Activated T-helper 17 cell treated with anti-CD3 and anti-CD28 coated beads, Interleukin-2, amount 50 U/mL, for 72 hours (primary cell): ENCODE results near the gene KRTCAP3. TPM values are rescaled to one million over a fixed set of nuclear protein-coding genes. Genes with fewer than 3 reads are reported as not detected.
"Not testable (repeated sequence)": the region's sequence is repeated elsewhere in the genome, so short reads cannot be mapped to it uniquely, and the experiment has no call there.

Experiments
- ATAC-seq: fragments of 150-1000 bp; cut with Tn5 transposase; replicated peaks from 2 replicates; pipeline ENCODE4 v1.10.0; 2021; ENCODE audit warnings: mild to moderate bottlenecking, moderate library complexity
- H3K27ac Mint-ChIP-seq: one replicate; pipeline ENCODE4 v1.8.0; 2022; ENCODE audit warnings: mixed read lengths
- H3K27me3 Mint-ChIP-seq: one replicate; pipeline ENCODE4 v1.8.0; 2022; ENCODE audit warnings: mixed read lengths
- H3K36me3 Mint-ChIP-seq: one replicate; pipeline ENCODE4 v1.8.0; 2022; ENCODE audit warnings: low read depth, mild to moderate bottlenecking, mixed read lengths
- H3K4me1 Mint-ChIP-seq: one replicate; pipeline ENCODE4 v1.8.0; 2022; ENCODE audit warnings: mixed read lengths
- H3K4me3 Mint-ChIP-seq: one replicate; pipeline ENCODE4 v1.8.0; 2022; ENCODE audit warnings: mild to moderate bottlenecking, mixed read lengths
- H3K9me3 Mint-ChIP-seq: one replicate; pipeline ENCODE4 v1.8.0; 2022; ENCODE audit warnings: mixed read lengths
- total RNA-seq, 2 donors: library from RNA; stranded (reverse); gene quantifications; one replicate each; pipeline ENCODE4 v1.2.3, GENCODE V29; 2022

The KRTCAP3 gene
- total RNA-seq, 2 donors from 2014 or later, result 2.6 to 5.0 TPM

DNA sequence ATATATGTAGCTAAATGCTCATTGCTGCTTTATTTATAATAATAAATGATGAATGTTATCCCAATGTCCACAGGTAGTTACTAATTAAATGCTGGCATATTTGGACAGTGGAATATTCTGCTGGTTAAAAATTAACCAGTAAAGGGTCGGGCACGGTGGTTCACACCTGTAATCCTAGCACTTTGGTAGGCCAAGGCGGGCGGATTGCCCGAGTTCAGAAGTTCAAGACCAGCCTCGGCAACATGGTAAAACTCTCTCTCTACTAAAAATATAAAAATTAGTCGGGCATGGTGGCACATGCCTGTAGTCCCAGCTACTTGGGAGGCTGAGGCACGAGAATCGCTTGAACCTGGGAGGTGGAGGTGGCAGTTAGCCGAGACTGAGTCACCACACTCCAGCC is 17.1 kb upstream of the KRTCAP3 start:
- not testable (repeated sequence) for H3K9me3 Mint-ChIP-seq, H3K27me3 Mint-ChIP-seq, H3K4me3 Mint-ChIP-seq, H3K27ac Mint-ChIP-seq, ATAC-seq, H3K4me1 Mint-ChIP-seq
- H3K36me3 Mint-ChIP-seq, result peaks cover 17% of the 10 kb centered on the region

DNA sequence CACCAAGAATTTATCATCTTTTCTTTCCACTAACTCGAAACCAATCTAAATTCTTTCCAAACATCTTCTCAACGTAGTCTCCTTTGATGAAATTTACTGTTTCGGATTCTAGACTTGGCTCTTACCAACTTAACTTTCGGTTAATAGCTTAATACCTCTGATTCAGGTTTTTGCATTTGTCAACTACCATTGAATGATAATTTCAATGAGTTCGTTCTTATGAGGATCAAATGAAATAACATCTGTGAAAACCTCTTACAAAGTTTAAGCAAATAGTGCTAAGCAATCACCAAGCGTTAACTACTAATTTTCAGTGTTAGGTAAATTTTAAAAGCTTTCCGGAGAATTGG is 14.3 kb upstream of the KRTCAP3 start:
- Mint-ChIP-seq H3K27ac (peak overlapping the region; percentile 98), H3K36me3 (peaks cover 38% of the 10 kb centered on the region), H3K4me1 (peaks cover 18% of the 10 kb centered on the region), H3K27me3 (no peaks in the 10 kb centered on the region), H3K4me3 (peak overlapping the region; percentile 98), H3K9me3 (no peaks in the 10 kb centered on the region)
- ATAC-seq, result no peak

DNA sequence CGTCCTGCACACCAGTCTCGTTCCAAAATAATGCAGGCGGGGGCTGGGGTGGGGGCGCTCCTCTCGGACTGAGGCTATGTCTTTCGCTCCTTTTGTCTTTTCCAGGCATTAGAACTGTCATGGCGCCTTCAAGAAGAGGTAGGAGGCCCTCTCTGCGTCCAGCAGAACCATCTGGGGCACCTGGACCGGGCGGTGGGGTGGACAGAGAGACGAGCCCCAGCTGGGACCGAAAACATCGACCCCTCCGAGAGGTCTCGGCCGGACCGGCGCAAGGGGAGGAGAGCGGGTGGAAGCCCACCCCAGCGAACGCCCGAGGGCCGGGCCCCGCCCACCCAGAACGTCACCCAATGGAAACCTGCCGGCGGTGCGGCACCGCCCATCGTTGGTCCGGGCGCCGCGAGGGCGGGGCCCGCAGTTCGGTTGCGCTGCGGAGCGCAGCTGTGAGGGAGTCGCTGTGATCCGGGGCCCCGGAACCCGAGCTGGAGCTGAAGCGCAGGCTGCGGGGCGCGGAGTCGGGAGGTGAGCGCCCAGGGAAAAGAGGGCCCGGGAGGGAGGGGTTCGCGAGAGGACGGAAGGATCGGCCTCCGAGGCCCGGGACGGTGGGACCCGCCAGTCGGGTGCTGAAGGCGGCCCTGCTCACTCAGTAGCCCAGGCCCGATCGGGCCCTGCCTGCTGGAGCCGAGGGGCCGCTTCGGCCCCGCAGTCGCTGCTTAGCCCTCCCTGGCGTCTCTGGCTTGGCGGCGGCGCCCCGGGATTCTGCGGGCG is 13.8 kb upstream of the KRTCAP3 start, which contains the start of gene NRBP1:
Gene NRBP1, plus strand, starts transcription at position 419 of the 765 bp plus-strand sequence. CDS start 4,643 bp downstream, outside the sequence.
- Mint-ChIP-seq H3K27me3 (no peaks in the 10 kb centered on the region), H3K36me3 (peaks cover 44% of the 10 kb centered on the region), H3K4me1 (peaks cover 18% of the 10 kb centered on the region), H3K27ac (peak within 1 kb of the TSS; percentile 98), H3K9me3 (no peaks in the 10 kb centered on the region), H3K4me3 (peak within 1 kb of the TSS; percentile 98)
- ATAC-seq, result peak; percentile 89

DNA sequence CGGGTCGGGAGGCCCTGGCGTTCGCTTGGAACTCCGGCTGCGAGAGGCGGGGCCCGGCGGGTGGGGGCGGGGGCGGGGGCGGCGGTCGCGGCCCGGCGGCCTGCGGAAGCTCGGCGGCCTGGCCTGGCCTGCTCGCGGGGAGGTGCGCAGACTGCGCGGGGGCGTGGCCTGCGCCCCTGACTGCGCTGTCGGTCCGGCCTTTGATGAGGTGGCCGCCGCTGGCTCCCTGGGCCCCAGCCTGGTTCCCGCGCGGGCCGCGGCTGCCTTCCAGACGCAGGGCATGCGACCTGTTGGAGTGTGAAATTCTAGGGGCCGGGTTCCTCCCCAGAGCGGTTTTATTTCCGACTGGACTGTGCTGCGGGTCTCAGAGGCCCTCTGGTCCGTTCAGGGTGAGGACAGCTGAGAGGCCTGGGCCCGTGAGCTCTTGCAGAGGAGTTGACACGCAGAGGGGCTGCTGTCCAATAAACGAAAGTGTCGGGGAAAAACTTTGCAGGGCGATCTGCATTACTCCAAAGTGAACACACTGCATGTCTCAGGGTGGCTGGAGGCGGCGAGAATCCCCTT is 13.1 kb upstream of the KRTCAP3 start:
- H3K4me3 Mint-ChIP-seq, result peak overlapping the region; percentile 98
- H3K27ac Mint-ChIP-seq, result peak overlapping the region; percentile 98
- H3K36me3 Mint-ChIP-seq, result peaks cover 50% of the 10 kb centered on the region
- H3K4me1 Mint-ChIP-seq, result peaks cover 18% of the 10 kb centered on the region
- H3K27me3 Mint-ChIP-seq, result no peaks in the 10 kb centered on the region
- peak; percentile 79 for ATAC-seq
- H3K9me3 Mint-ChIP-seq, result no peaks in the 10 kb centered on the region

DNA sequence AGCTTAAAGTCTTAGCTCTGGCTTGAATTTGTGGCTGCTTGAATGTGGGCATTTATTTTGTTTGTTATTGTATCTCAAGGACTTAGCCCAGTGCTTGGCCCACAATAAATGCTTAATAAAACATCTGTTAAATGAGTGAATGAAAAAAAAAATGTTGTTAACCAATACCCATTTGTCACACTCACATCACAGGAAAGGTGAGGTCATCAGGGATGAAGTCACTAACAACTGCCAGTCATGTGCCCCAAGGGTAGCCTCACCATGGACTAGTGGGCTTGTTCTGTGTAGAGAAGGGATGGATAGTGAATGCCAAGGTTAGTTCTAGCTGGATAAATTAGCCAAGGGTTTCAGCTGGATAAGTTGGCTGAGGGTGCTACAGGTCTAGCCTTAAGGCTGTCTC is 10.8 kb upstream of the KRTCAP3 start:
- no peaks in the 10 kb centered on the region for H3K9me3 Mint-ChIP-seq
- peaks cover 74% of the 10 kb centered on the region for H3K36me3 Mint-ChIP-seq
- peak overlapping the region; percentile 91 for H3K27ac Mint-ChIP-seq
- H3K4me3 Mint-ChIP-seq, result peak overlapping the region; percentile 98
- H3K4me1 Mint-ChIP-seq, result peaks cover 18% of the 10 kb centered on the region
- H3K27me3 Mint-ChIP-seq, result no peaks in the 10 kb centered on the region
- ATAC-seq, result peak; percentile 22

DNA sequence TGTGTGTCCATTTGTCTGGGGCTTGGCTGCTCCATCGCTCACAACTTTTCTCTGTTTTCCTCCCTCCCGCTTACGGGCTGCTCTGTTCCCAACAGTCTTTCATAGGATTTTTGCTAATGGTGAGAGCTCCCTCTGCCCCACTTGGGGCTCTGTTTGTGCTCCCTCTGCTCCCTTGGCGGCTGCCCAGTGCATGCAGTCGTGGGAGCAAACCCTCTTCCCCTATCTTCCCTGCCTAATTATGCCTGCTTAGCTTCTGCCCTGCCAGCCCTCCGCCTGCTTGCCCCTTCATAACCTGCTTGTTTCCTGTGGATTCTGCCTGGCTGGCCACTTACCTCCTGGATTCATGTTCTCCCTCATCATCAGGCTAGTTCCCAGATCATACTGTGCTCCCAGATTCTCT is 6.6 kb upstream of the KRTCAP3 start:
- H3K4me1 Mint-ChIP-seq, result peaks cover 6% of the 10 kb centered on the region
- H3K27me3 Mint-ChIP-seq, result no peaks in the 10 kb centered on the region
- peaks cover 95% of the 10 kb centered on the region for H3K36me3 Mint-ChIP-seq
- no peaks in the 10 kb centered on the region for H3K9me3 Mint-ChIP-seq
- peak overlapping the region; percentile 14 for H3K27ac Mint-ChIP-seq
- no peak overlapping the region for H3K4me3 Mint-ChIP-seq
- no peak for ATAC-seq

DNA sequence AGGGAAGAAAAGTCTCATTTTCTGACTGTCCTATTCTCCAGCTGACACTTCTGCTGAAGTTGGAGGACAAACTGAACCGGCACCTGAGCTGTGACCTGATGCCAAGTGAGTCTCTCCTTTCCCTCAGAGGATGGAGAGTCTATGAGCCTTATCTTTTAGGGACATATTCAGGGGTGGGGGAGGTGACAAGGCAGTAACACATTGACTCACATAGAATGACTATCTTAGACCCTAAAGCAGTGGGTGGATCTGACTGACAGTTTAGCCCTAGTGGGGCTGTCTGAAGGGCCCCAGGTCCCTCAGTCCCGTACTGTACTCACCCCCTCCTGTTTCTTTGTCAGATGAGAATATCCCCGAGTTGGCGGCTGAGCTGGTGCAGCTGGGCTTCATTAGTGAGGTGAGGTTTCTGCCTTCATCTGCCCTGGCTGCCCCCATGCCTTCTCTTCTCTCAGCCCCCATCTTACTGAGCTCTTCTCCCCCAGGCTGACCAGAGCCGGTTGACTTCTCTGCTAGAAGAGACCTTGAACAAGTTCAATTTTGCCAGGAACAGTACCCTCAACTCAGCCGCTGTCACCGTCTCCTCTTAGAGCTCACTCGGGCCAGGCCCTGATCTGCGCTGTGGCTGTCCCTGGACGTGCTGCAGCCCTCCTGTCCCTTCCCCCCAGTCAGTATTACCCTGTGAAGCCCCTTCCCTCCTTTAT is 805 bp upstream of the KRTCAP3 start:
- peak; percentile 31 for ATAC-seq
- Mint-ChIP-seq H3K4me3 (no peak overlapping the region), H3K4me1 (no peaks in the 10 kb centered on the region), H3K27ac (no peak overlapping the region), H3K9me3 (no peaks in the 10 kb centered on the region), H3K36me3 (peaks cover 71% of the 10 kb centered on the region), H3K27me3 (no peaks in the 10 kb centered on the region)

DNA sequence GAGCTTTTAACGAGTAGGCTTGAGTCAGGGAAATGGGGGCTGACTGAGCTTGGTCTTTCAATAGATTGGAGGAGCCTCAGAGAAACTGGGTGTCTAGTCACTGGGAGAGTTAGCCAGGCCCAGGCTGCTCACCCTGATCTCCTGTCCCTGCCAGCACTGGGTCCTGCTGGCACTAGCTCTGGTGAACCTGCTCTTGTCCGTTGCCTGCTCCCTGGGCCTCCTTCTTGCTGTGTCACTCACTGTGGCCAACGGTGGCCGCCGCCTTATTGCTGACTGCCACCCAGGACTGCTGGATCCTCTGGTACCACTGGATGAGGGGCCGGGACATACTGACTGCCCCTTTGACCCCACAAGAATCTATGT is 720 bp downstream of the KRTCAP3 start:
- no peak for ATAC-seq
- Mint-ChIP-seq H3K4me1 (peaks cover 4% of the 10 kb centered on the region), H3K9me3 (no peaks in the 10 kb centered on the region), H3K4me3 (no peak overlapping the region), H3K36me3 (peaks cover 56% of the 10 kb centered on the region), H3K27me3 (no peaks in the 10 kb centered on the region), H3K27ac (peak overlapping the region; percentile 14)

DNA sequence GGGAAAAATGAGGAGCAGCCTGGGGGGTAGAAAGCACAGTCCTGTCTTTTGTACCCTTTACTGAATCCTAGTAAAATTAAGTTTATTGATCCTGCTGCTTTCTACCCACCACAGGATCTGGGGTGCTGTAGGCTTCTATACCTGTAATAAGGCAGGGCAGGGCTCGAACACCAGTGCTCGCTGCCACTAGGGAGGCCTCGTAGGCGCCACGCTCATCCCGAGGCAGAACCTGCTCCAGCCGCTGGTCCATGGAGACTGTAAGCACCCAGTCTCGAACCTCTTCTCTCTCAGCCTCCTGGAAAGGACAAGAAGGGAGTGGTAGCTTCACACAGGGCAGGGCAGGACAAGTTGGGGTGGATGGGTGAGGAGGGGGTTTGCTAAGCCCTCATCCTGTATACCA is 3.0 kb downstream of the KRTCAP3 start:
- Mint-ChIP-seq H3K4me3 (no peak overlapping the region), H3K4me1 (peaks cover 4% of the 10 kb centered on the region), H3K27ac (no peak overlapping the region), H3K9me3 (no peaks in the 10 kb centered on the region), H3K36me3 (peaks cover 33% of the 10 kb centered on the region), H3K27me3 (no peaks in the 10 kb centered on the region)
- no peak for ATAC-seq

DNA sequence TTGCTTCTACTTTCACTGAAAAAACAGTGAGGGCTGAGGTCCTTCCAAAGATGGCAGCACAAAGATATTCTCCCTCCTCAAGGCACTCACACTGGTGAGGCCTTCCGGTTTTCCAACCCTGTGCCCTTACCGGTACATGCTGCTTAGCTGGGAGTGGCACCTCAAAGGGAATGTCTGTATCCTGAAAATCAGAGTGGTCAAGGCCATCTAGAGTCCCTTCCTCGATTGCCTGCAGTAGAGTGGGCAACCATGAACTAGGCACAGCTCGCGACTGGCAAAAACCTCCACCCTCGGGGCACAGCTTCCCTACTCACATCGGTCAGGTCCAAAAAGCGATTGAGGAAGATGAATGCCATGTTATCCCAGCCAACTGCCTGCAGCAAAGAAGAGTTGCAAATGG is 3.4 kb downstream of the KRTCAP3 start:
- no peak for ATAC-seq
- Mint-ChIP-seq H3K4me1 (peaks cover 4% of the 10 kb centered on the region), H3K36me3 (peaks cover 29% of the 10 kb centered on the region), H3K27ac (no peak overlapping the region), H3K9me3 (no peaks in the 10 kb centered on the region), H3K4me3 (no peak overlapping the region), H3K27me3 (no peaks in the 10 kb centered on the region)

DNA sequence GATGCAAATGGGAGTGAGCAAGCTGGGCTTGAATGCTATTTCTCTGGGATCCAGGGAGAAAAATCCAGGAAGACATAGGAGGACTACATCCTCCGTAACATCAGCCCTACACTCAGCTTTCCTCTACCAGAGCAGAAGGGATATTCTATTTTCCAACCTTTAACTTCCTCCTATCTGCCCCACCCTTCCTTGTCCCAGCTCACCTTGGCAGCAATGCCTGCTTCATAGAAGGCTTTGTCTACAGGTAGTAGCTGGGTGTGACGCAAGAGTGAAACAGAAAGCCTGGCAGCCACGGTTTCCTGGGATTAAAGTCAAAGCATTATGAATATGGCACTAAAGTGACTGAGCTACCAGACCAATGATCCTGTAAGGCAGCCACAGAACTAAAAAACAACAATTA is 3.9 kb downstream of the KRTCAP3 start:
- H3K27ac Mint-ChIP-seq, result no peak overlapping the region
- ATAC-seq, result peak; percentile 13
- no peaks in the 10 kb centered on the region for H3K27me3 Mint-ChIP-seq
- H3K36me3 Mint-ChIP-seq, result peaks cover 24% of the 10 kb centered on the region
- H3K4me1 Mint-ChIP-seq, result peaks cover 4% of the 10 kb centered on the region
- no peak overlapping the region for H3K4me3 Mint-ChIP-seq
- H3K9me3 Mint-ChIP-seq, result no peaks in the 10 kb centered on the region

DNA sequence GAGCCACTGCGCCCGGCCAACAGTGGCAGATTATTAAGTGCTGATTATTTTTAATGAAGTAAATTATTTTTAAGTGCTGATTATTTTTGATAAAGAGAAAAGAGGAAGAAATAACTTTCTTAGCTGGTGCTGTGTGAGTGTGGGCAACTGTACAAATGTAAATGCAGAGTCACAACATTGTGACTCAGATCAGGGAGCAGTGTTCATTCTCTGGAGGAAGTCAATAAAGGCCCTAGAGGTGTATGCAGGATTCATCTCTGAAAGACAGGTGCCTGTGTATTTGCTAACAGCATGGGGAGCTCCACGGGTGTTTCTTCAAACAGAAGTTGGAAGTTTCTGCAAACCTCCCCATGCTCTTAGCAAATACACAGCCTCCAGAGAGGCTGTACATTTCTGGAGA is 6.2 kb downstream of the KRTCAP3 start:
- ATAC-seq, result no peak
- no peaks in the 10 kb centered on the region for H3K27me3 Mint-ChIP-seq
- H3K36me3 Mint-ChIP-seq, result peaks cover 7% of the 10 kb centered on the region
- no peak overlapping the region for H3K4me3 Mint-ChIP-seq
- H3K9me3 Mint-ChIP-seq, result no peaks in the 10 kb centered on the region
- H3K27ac Mint-ChIP-seq, result no peak overlapping the region
- H3K4me1 Mint-ChIP-seq, result peaks cover 4% of the 10 kb centered on the region

DNA sequence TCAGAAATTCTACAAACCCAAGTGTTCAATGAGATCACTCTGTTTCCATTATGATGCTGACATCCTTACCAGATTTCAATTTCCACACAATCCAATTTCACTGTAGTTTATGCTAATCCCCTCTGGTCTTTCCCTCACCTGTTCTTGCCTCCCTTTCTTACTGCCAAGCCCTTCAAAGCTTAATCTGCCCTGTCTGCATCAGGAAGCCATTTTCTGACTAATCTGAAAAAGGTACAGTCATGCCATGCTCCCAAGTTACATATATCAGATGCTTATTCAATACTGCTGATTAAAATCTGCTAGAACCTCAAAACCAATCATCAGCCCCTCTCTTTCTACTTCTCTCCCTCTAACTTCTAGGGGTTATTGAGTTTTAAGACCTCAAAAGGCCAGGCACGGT is 8.9 kb downstream of the KRTCAP3 start:
- H3K4me1 Mint-ChIP-seq, result peaks cover 4% of the 10 kb centered on the region
- H3K27me3 Mint-ChIP-seq, result no peaks in the 10 kb centered on the region
- peak; percentile 76 for ATAC-seq
- H3K36me3 Mint-ChIP-seq, result no peaks in the 10 kb centered on the region
- H3K4me3 Mint-ChIP-seq, result no peak overlapping the region
- H3K9me3 Mint-ChIP-seq, result no peaks in the 10 kb centered on the region
- H3K27ac Mint-ChIP-seq, result no peak overlapping the region

DNA sequence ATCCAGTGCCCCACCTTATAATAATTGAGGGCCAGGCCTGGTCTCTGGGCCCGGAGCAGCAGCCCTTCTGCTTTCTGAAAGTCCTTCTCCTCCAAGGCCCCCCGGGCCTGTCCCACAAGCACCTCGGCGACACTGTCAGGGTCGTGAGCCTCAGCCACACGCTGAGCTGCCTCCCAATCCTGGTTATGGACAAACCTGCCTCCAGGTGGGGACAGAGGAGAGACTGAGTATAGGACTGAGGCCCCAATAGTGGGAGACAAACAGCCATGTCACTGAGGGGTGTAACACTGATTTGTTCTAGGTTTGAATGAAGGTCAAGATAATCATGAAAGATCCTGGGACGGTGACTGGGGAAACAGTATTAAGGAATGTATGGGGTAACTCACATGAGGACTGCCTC is 11.8 kb downstream of the KRTCAP3 start:
- H3K36me3 Mint-ChIP-seq, result peaks cover 3% of the 10 kb centered on the region
- H3K9me3 Mint-ChIP-seq, result no peaks in the 10 kb centered on the region
- no peaks in the 10 kb centered on the region for H3K27me3 Mint-ChIP-seq
- H3K4me3 Mint-ChIP-seq, result no peak overlapping the region
- no peak for ATAC-seq
- peak overlapping the region; percentile 51 for H3K27ac Mint-ChIP-seq
- H3K4me1 Mint-ChIP-seq, result no peaks in the 10 kb centered on the region

DNA sequence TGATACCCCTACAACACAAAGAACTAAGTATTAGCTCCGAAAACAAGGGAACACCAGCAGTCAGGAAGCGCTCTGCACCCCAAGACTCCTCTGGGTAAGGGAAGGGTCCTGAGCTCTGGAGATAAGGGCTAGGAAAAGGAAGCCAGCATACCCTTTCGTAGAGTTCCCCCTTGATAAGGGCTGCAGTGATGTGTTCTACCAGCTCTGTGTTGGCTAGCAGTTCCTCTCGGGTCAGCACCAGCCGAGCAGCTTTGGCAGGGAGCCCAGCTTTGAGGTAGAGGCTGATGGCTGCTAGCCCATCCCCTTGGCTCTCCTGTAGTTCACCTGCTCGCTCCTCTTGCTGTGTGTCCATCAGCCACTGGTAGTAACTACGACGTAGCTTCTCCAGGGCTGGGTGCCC is 18.9 kb downstream of the KRTCAP3 start:
- Mint-ChIP-seq H3K27ac (no peak overlapping the region), H3K36me3 (peaks cover 5% of the 10 kb centered on the region), H3K9me3 (no peaks in the 10 kb centered on the region), H3K4me3 (no peak overlapping the region), H3K4me1 (no peaks in the 10 kb centered on the region), H3K27me3 (no peaks in the 10 kb centered on the region)
- no peak for ATAC-seq
